B cell (primary cell): ENCODE measurements around the gene ISG15. TPM values are rescaled to one million over a fixed set of nuclear protein-coding genes. Genes with fewer than 3 reads are reported as not detected.

ENCODE experiments used
- ATAC-seq: fragments of 200-7000 bp; cut with Tn5 transposase; one replicate; pipeline ENCODE4 v1.10.0; 2021; ENCODE audit warnings: low read depth, mild to moderate bottlenecking, moderate number of reproducible peaks, moderate library complexity
- CTCF ChIA-PET: fragments of 350-600 bp; sonication (Branson Sonifier 250); formaldehyde crosslinking; loops from one replicate; lab custom pipeline; 2021; ENCODE audit warnings: antibody characterized with exemption, inconsistent platforms; lab: Charles Lee
- POLR2A ChIA-PET: fragments of 350-600 bp; sonication (Branson Sonifier 250); formaldehyde crosslinking; loops from one replicate; lab custom pipeline; 2021; ENCODE audit warnings: antibody characterized with exemption; lab: Charles Lee
- DNase-seq: peaks from one replicate; pipeline ENCODE4 v3.0.0; 2013
- H2AFZ ChIP-seq: 2 replicates; pipeline ENCODE4 v1.6.1; 2012; ENCODE audit warnings: mild to moderate bottlenecking, low read depth, low read length; ENCODE audit not compliant: insufficient read depth, poor library complexity, severe bottlenecking
- H3K27ac ChIP-seq, 2 donors: 1 replicate in 1 of 2; 2 replicates in 1 of 2; pipeline ENCODE4 v1.5.1; 2012 to 2013; ENCODE audit warnings: low read length in 2 of 2, mild to moderate bottlenecking in 2 of 2, moderate library complexity in 1 of 2
- H3K27me3 ChIP-seq, 4 experiments: fragments of 200-600 bp in 1 of 4; sonication (generic) in 1 of 4; replicated peaks in 1 of 4; 1 replicate in 2 of 4; 2 replicates in 2 of 4; pipeline versions ENCODE4 v1.6.1 to v1.7.0; 2013 to 2016; ENCODE audit warnings: low read length in 3 of 4, mild to moderate bottlenecking in 2 of 4, mixed read lengths in 1 of 4, moderate library complexity in 1 of 4; ENCODE audit not compliant: insufficient read depth in 4 of 4, control insufficient read depth in 3 of 4; ENCODE audit errors: control extremely low read depth in 1 of 4
- H3K36me3 ChIP-seq, 2 experiments: replicated peaks in 1 of 2; 1 replicate in 1 of 2; 2 replicates in 1 of 2; pipeline versions ENCODE4 v1.6.1 to v1.7.1; 2013; ENCODE audit warnings: low read length in 1 of 2; ENCODE audit not compliant: insufficient read depth in 2 of 2, control insufficient read depth in 1 of 2; ENCODE audit errors: control extremely low read depth in 1 of 2, extremely low read depth in 1 of 2
- H3K4me1 ChIP-seq, 2 donors: fragments of 200-600 bp in 1 of 2; sonication (generic) in 1 of 2; 1 replicate in 1 of 2; 2 replicates in 1 of 2; pipeline versions ENCODE4 v1.5.1 to v1.6.1; 2013 to 2017; ENCODE audit warnings: low read length in 2 of 2; ENCODE audit not compliant: control insufficient read depth in 2 of 2, insufficient read depth in 2 of 2
- H3K4me2 ChIP-seq: replicated peaks from 2 replicates; pipeline ENCODE3; 2012; ENCODE audit warnings: mild to moderate bottlenecking, low read depth, low read length; ENCODE audit not compliant: poor library complexity, severe bottlenecking
- H3K4me3 ChIP-seq, 5 experiments: fragments of 200-600 bp in 1 of 5; sonication (generic) in 1 of 5; 1 replicate in 3 of 5; 2 replicates in 2 of 5; pipeline versions ENCODE4 v1.5.1 to v1.7.0; 2011 to 2016; ENCODE audit warnings: low read length in 4 of 5, mild to moderate bottlenecking in 4 of 5, low read depth in 2 of 5, control low read depth in 1 of 5, moderate library complexity in 1 of 5; ENCODE audit not compliant: insufficient read depth in 1 of 5; ENCODE audit errors: control extremely low read depth in 1 of 5, extremely low read depth in 1 of 5
- H3K79me2 ChIP-seq: fragments of 200-600 bp; sonication (generic); one replicate; pipeline ENCODE4 v1.6.0; 2016; ENCODE audit warnings: low read length; ENCODE audit not compliant: control insufficient read depth, insufficient read depth
- H3K9ac ChIP-seq: fragments of 200-600 bp; sonication (generic); 2 replicates; pipeline ENCODE4 v1.6.1; 2017; ENCODE audit warnings: mild to moderate bottlenecking, low read length, moderate library complexity
- H3K9me3 ChIP-seq, 3 donors: one replicate each; pipeline versions ENCODE4 v1.6.1 to v1.7.1; 2013; ENCODE audit warnings: low read length in 2 of 3; ENCODE audit not compliant: control insufficient read depth in 2 of 3, insufficient read depth in 1 of 3; ENCODE audit errors: control extremely low read depth in 1 of 3
- H4K20me1 ChIP-seq: 2 replicates; pipeline ENCODE4 v1.6.0; 2012; ENCODE audit warnings: mild to moderate bottlenecking, low read length; ENCODE audit not compliant: insufficient read depth, control insufficient read depth, poor library complexity, severe bottlenecking
- H3K27ac Mint-ChIP-seq: one replicate; pipeline ENCODE4 v1.8.0; 2021; ENCODE audit warnings: mixed read lengths
- H3K27me3 Mint-ChIP-seq: one replicate; pipeline ENCODE4 v1.8.0; 2021; ENCODE audit warnings: mixed read lengths
- H3K4me1 Mint-ChIP-seq: one replicate; pipeline ENCODE4 v1.8.0; 2021; ENCODE audit warnings: mixed read lengths
- H3K4me3 Mint-ChIP-seq: one replicate; pipeline ENCODE4 v1.8.0; 2021; ENCODE audit warnings: mixed read lengths
- H3K9me3 Mint-ChIP-seq: one replicate; pipeline ENCODE4 v1.8.0; 2022; ENCODE audit warnings: mixed read lengths; ENCODE audit not compliant: insufficient read depth
- EZH2 ChIP-seq: IDR thresholded peaks from 2 replicates; pipeline ENCODE4 v1.6.1; 2012; ENCODE audit warnings: borderline replicate concordance, low read depth, mild to moderate bottlenecking, moderate library complexity, low read length; ENCODE audit not compliant: insufficient read depth, poor library complexity, severe bottlenecking
- WGBS: methylation state at CpG from one replicate; pipeline ENCODE4 v1.1.5; 2013; ENCODE audit warnings: missing lambda C conversion rate; ENCODE audit not compliant: insufficient coverage; 5-methylcytosine and 5-hydroxymethylcytosine counted together
- intact Hi-C: fragments of 100-400 bp; cut with micrococcal nuclease; formaldehyde crosslinking; loops from one replicate; pipeline ENCODE4 v1.10.0; 2022
- polyA plus RNA-seq: library from polyadenylated mRNA; depleted of rRNA; stranded (reverse); fragments of >200 nt; gene quantifications from 2 replicates; pipeline ENCODE4 v1.2.3, GENCODE V29; 2012
- total RNA-seq, 2 donors: library from RNA; stranded (reverse); fragments of 120-200 nt in 1 of 2; gene quantifications; 1 replicate in 1 of 2; 2 replicates in 1 of 2; pipeline versions ENCODE4 v1.2.3 to v1.2.4, GENCODE V29; 2013 to 2022
- TF ChIP-seq, protein P1 (sequence below): fragments of 200-600 bp; IDR thresholded peaks from one replicate; pipeline ENCODE4 v1.8.0; 2022; ENCODE audit warnings: antibody characterized with exemption, mild to moderate bottlenecking

ISG15 gene
- total and polyA plus RNA-seq, 2 donors (not counting 1 experiment from before 2014, with no cell fraction given): 28.3 to 91.4 TPM

DNA sequence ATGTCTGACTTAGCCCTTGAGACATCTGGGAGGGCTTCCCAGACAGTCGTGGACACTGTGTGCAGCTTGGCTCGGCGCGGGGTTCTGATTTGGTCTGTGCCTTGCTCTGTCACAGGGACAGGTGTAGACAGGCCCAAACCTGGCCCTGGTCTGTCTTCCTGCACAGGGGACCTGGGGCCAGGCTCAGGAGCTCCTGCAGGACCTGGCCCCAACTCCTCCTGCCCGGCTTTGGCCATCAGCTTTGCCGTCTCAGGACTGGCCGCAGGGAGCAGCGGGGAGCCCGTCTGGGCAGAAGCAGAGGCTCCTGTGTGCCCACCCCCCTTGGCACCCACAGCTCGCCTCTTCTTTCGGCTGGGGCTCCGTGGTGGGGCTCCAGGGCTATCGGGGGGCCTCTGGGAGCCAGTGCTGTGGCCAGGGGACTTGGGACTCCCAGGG, 33.1 kb upstream of the ISG15 start:
- 85% methylated on average over 13 of the region's 13 CpGs for WGBS
- no peaks in the 10 kb centered on the region for H3K9me3 Mint-ChIP-seq
- H3K4me1 Mint-ChIP-seq: peaks cover 7% of the 10 kb centered on the region
- H3K27ac Mint-ChIP-seq: no peak overlapping the region
- ChIA-PET CTCF (interaction anchor here (1.2 kb wide), 1 partner anchor 38 kb away, joined by 3 read pairs; no protein-coding TSS in a partner anchor), POLR2A (interaction anchor here (0.6 kb wide), 1 partner anchor 1024 kb away, joined by 5 read pairs; no protein-coding TSS in a partner anchor)
- Histone ChIP-seq H2AFZ (no peak overlapping the region), H3K4me3 (no peak overlapping the region), H3K27me3 (peaks cover 0 to 41% (median 5%) of the 10 kb centered on the region in 4 experiments), H3K9me3 (peaks cover 0 to 11% (median 0%) of the 10 kb centered on the region in 3 donors), H4K20me1 (no peaks in the 10 kb centered on the region), H3K4me1 (peaks cover 10 to 13% of the 10 kb centered on the region in 2 donors), H3K36me3 (no peaks in the 10 kb centered on the region), H3K9ac (no peak overlapping the region), H3K27ac (no peak overlapping the region), H3K79me2 (no peaks in the 10 kb centered on the region), H3K4me2 (no peak overlapping the region)
- no peak overlapping the region for H3K4me3 Mint-ChIP-seq
- intact Hi-C loops: no loop called here
- H3K27me3 Mint-ChIP-seq: peaks cover 24% of the 10 kb centered on the region
- ATAC-seq (no peak), DNase-seq (no peak)
- no peak for TF ChIP-seq EZH2

DNA sequence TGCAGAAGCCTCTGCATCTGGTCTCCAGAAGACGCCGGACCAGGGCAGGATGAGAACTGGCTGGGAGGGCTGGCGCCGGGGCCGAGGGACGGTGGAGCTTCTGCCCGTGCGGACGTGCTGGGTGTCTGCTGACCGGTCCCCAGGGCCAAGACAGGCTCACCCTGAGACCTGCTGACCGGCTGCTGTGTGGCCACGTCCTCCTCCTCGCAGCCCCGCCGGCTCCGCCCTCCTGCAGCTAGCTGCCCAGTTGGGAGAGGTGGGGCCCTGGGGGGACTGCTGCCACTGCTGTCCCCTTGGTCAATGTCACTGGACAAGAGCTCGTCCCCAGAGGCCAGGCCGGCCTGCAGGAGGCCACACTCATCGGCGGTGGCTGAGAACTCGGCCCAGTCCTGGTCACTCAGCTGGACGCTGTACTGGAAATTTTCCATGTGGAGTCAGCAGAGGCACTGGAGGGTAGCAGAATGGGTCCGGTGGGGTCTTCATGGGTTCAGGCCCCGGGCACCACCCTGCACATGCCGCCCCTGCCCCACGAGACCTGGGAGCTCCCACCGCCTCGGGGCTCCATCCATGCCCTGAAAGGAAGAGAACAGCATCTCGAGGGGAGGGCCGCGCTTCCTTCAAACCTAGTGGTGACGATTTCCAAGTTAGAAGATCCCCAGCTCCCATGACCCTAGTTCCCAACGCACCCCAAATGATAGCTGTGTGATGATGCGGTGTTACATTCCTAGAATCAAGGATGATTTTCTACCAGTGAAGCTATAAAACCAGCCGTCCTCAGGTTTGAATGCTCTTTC, 32.5 kb upstream of the ISG15 start:
- Histone ChIP-seq H3K79me2 (no peaks in the 10 kb centered on the region), H3K9ac (no peak overlapping the region), H4K20me1 (no peaks in the 10 kb centered on the region), H3K27ac (no peak overlapping the region), H3K4me2 (no peak overlapping the region), H3K4me1 (peaks cover 6 to 9% of the 10 kb centered on the region in 2 donors), H3K9me3 (peaks cover 0 to 4% (median 0%) of the 10 kb centered on the region in 3 donors), H3K27me3 (peaks cover 0 to 35% (median 2%) of the 10 kb centered on the region in 4 experiments), H3K36me3 (no peaks in the 10 kb centered on the region), H2AFZ (no peak overlapping the region), H3K4me3 (no peak overlapping the region)
- DNase-seq (no peak), ATAC-seq (no peak)
- POLR2A ChIA-PET: interaction anchor here (0.6 kb wide), 1 partner anchor 1024 kb away, joined by 5 read pairs; no protein-coding TSS in a partner anchor
- CTCF ChIA-PET: interaction anchor here (1.1 to 1.4 kb wide), 5 partner anchors 9 to 311 kb away, joined by 3 to 6 read pairs (median 3); no protein-coding TSS in a partner anchor
- Mint-ChIP-seq H3K4me1 (peaks cover 4% of the 10 kb centered on the region), H3K9me3 (no peaks in the 10 kb centered on the region), H3K27me3 (peaks cover 25% of the 10 kb centered on the region), H3K4me3 (no peak overlapping the region), H3K27ac (no peak overlapping the region)
- intact Hi-C loops: no loop called here
- WGBS: 81% methylated on average over 30 of the region's 35 CpGs
- TF ChIP-seq EZH2: no peak
- TF ChIP-seq, protein P1, sequence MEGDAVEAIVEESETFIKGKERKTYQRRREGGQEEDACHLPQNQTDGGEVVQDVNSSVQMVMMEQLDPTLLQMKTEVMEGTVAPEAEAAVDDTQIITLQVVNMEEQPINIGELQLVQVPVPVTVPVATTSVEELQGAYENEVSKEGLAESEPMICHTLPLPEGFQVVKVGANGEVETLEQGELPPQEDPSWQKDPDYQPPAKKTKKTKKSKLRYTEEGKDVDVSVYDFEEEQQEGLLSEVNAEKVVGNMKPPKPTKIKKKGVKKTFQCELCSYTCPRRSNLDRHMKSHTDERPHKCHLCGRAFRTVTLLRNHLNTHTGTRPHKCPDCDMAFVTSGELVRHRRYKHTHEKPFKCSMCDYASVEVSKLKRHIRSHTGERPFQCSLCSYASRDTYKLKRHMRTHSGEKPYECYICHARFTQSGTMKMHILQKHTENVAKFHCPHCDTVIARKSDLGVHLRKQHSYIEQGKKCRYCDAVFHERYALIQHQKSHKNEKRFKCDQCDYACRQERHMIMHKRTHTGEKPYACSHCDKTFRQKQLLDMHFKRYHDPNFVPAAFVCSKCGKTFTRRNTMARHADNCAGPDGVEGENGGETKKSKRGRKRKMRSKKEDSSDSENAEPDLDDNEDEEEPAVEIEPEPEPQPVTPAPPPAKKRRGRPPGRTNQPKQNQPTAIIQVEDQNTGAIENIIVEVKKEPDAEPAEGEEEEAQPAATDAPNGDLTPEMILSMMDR: no peak
